Right renal pelvis (tissue), 4 donors: Measurements from ENCODE around the gene SART3. TPM values are rescaled to one million over a fixed set of nuclear protein-coding genes. Genes with fewer than 3 reads are reported as not detected.
"Not testable (repeated sequence)": the region's sequence is repeated elsewhere in the genome, so short reads cannot be mapped to it uniquely, and the experiment has no call there.

Experiments
- DNase-seq, 4 donors: peaks; one replicate each; pipeline ENCODE4 v3.0.0-alpha.2; 2013; ENCODE audit warnings: low read depth in 4 of 4, low spot score in 3 of 4, missing footprints in 1 of 4
- polyA plus RNA-seq, 4 donors: library from polyadenylated mRNA; unstranded; fragments of 120-200 nt; gene quantifications; one replicate each; pipeline ENCODE4 v1.2.1, GENCODE V29; 2013; ENCODE audit not compliant: insufficient read length in 4 of 4

Gene SART3
- polyA plus RNA-seq, 4 donors, result 53.3 to 62.5 (median 56.4) TPM

GRCh38 chr12:108498136-108498535 is 62.8 kb downstream of the SART3 start:
- DNase-seq, result no peak

GRCh38 chr12:108495823-108496579 is 65.0 kb downstream of the SART3 start:
- DNase-seq, result no peak

- no peak for DNase-seq
Measured at GRCh38 chr12:108495054-108495453, 65.9 kb downstream of the SART3 start.

DNA sequence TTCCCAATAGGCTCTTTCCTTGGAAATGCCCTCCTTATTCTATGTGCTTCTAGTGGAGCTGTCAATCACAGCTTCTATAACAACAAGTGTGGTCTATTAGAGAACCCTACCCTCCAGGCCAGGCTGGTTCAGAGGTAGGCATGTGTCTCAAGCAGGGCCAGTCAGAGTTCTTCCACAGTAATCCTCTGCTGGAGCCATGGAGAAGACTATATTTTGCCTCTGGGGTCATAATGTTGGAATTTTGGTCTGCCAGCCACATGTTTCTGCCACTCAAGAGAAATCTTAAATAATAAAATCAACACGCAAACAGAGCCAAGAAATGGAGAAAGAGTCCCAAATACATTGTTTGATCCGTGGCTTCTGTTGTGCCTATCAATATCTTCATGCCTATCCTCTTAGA is 69.7 kb downstream of the SART3 start:
- no peak for DNase-seq

GRCh38 chr12:108487029-108487428 is 73.9 kb downstream of the SART3 start:
- DNase-seq, result not testable (repeated sequence)

DNA sequence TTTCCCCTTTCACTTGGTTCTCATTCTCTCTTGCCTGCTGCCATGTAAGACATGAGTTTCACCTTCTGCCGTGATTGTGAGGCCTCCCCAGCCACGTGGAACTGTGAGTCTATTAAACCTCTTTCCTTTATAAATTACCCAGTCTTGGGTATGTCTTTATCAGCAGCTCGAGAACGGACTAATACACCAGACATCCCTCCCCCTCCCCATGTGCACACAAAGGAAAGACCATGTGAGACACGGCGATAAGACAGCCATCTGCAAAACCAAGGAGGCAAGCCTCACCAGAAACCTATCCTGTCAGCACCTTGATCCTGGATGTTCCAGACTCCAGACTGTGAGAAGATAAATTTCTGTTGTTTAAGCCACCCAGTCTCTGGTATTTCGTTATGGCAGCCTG is 75.6 kb downstream of the SART3 start:
- DNase-seq, result not testable (repeated sequence)

GRCh38 chr12:108484845-108485244 is 76.1 kb downstream of the SART3 start:
- DNase-seq, result no peak

DNA sequence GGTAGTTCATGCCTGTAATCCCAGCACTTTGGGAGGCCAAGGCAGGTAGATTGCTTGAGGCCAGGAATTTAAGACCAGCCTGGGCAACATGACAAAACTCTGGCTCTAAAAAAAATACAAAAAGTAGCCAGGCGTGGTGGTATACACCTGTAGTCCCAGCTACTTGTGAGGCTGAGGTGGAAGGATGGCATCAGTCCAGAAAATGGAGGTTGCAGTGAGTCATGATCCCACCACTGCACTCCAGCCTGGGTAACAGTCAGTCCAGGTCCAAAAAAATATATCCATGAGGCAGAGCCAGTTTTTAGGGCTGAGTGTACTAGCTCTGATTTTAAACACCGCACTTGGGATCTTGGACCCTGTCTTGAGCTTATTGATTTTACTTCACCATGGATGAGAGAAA is 76.5 kb downstream of the SART3 start:
- DNase-seq, result no peak

- DNase-seq, result no peak
Measured at GRCh38 chr12:108483213-108484059, 77.5 kb downstream of the SART3 start.

GRCh38 chr12:108482717-108483212 is 78.2 kb downstream of the SART3 start:
- DNase-seq, result no peak

DNA sequence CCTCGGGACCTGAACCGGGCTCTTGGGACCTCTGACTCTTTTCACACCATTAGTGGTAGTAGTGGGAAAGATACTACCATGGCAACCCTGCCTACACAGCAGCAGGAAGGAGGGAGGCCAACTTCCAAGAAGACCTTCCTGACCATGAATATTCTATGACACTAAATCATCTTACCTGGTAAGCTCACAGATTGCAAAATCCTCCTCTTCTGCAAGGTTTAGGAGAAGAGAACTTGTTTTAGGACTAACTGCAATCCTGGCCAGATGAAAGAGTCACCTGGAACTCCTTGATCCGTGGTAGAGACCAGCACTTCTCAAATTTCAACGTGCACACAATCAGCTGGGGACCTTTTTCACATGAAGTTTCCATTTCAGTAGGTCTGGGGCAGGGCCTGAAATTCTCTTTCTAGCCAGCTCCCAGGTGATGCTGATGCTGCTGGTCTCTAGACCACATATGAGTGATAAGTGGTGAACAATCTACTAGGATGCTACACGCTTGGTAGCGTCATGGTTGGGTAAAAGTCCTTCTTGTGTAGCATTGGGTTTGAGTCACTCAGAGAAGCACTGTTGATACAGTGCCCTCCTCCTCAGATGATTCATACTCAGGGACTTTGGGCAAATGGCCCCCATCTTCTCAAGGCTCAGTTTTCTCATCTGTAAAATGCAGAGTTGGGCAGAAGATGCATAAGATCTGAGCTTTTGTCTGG is 81.5 kb downstream of the SART3 start:
- DNase-seq, result no peak

- DNase-seq, result no peak
Measured at GRCh38 chr12:108478611-108479206, 82.3 kb downstream of the SART3 start.

DNA sequence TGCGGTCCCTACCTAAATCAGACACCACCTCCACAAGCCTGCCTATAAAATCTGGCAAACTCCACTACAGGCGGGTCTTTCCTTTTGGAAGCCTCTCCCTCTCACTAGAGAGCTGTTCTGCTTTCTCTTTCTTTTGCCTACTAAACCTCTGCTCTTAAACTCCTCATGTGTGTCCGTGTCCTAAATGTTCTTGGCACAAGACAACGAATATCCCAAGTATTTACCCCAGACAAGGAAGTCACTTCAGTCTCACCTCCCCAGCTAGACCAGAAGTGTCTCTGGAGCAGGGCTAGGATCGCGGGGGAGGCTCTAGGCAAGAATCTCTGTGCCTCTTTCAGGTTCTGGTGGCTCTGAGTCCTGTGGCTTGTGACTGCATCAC is 83.1 kb downstream of the SART3 start:
- no peak for DNase-seq

DNA sequence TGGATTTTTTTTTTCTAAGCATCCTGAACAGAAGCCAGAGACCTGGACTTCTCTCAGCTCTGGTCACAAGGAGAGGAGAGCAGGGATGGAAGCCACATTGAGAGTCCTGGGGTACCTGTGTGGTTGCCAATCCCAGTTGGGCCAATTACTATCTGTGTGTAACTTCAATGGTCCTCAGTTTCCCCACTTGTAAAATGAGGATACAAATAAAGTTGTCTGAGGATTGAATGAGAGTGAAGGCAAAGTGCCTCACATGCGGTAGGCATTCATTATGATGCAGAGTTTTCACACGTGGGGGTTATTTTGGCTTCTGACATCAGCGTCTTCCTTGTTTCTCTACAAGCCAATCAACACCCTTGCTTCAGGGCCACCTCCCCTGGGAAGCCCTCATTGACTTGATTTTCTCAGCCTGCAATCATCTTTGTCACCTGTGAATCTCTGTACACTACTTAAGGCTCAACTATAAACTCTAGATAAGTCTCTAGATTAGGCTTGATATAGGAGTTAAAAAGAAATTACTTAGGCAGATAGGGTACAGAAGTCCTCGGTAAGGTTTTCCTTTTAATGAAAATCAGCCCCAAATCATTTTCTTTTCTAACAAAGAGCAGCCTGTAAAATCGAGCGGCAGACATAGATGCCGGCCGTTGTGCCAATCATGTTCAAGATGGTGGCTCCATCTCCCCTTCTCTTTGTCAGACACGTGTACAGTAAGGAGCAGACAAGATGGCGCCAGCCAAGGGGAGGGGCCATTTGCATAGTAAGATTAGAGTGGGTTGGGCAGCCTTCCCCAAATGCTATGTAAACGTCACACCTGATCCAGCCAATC is 83.7 kb downstream of the SART3 start:
- DNase-seq, result no peak

GRCh38 chr12:108475396-108475795 is 85.6 kb downstream of the SART3 start:
- no peak for DNase-seq

DNA sequence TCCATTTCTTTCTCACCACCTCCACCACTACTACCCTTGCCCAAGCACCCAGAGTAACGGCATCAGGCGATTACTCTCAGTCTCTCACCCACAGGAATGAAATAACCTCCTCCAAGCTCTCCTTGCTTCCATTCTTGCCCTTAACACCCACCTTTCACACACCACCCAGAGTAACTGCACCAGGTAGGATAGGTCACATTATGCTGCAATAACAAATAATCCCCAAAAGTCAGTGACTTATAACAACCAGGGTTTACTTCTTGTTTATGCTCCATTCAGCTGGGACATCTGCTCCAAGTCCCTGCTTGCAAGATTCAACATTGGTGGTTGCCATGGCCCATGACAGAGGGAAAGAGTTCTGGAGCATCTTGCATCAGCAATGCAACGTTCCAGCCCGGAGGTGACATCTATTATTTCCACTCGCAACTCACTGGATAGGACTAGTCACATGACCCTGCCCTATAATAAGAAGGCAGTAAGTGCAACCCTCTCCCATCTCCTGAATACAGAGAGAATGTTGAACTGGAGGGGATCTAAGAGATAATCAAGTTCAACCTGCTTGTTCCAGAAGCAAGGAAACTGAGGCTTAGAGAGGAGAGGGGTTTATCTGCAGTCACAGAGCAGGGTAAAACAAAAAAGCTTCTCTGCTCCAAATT is 87.4 kb downstream of the SART3 start:
- no peak for DNase-seq
